K562 (cell line): ENCODE measurements around the gene MAST4. TPM values are rescaled to one million over a fixed set of nuclear protein-coding genes. Genes with fewer than 3 reads are reported as not detected.

Experiments
- ATAC-seq: fragments of 200-7000 bp; cut with Tn5 transposase; 3 replicates; pipeline ENCODE4 v1.9.1; 2020; ENCODE audit warnings: moderate library complexity
- BruUV-seq: library from RNA; stranded (reverse); fragments of 400-500 nt; replicated peaks from 2 replicates; lab custom pipeline; 2021; lab: Mats Ljungman, UMichigan
- CTCF ChIA-PET: fragments of 300-600 bp; formaldehyde crosslinking; extraction: SDS; loops from one replicate; lab custom pipeline; 2021; ENCODE audit warnings: low intra/inter-chr PET ratio; lab: Yijun Ruan, JAX
- POLR2A ChIA-PET: fragments of 300-600, 350-650 bp; sonication (Branson Sonifier 250); formaldehyde crosslinking; extraction: SDS; loops from one replicate; lab custom pipeline; 2021; ENCODE audit warnings: antibody characterized with exemption, inconsistent platforms; lab: Yijun Ruan, JAX
- DNase-seq, 4 experiments: peaks; one replicate each; pipeline versions ENCODE4 v3.0.0 to v3.0.0-alpha.2; 2011 to 2018; ENCODE audit warnings: low spot score in 3 of 4, mixed read lengths in 3 of 4; ENCODE audit errors: extremely low read depth in 1 of 4
- FAIRE-seq: peaks from 2 replicates; lab custom pipeline; 2011; peaks lifted over from hg19 to GRCh38; lab: Jason Lieb, UNC
- H2AFZ ChIP-seq: 2 replicates; pipeline ENCODE4 v1.6.0; 2011; ENCODE audit warnings: low read depth, low read length, control low read depth, inconsistent platforms
- H3K27ac ChIP-seq: fragments of 200-600 bp; 3 replicates; pipeline ENCODE4 v1.8.0; 2011; ENCODE audit warnings: low read depth, mild to moderate bottlenecking, control low read depth, inconsistent platforms, low read length, moderate library complexity, mixed read lengths; ENCODE audit errors: extremely low read depth
- H3K27me3 ChIP-seq, 2 experiments: fragments of 300-600 bp in 1 of 2; 2 replicates in 1 of 2; 3 replicates in 1 of 2; pipeline versions ENCODE4 v1.6.0 to v1.8.0; 2011; ENCODE audit warnings: inconsistent platforms in 2 of 2, low read length in 2 of 2, mild to moderate bottlenecking in 1 of 2, mixed read lengths in 1 of 2, moderate library complexity in 1 of 2; ENCODE audit not compliant: control insufficient read depth in 2 of 2, insufficient read depth in 2 of 2
- H3K36me3 ChIP-seq: fragments of 300-600 bp; 3 replicates; pipeline ENCODE4 v1.8.0; 2011; ENCODE audit warnings: mild to moderate bottlenecking, low read length, inconsistent platforms; ENCODE audit not compliant: control insufficient read depth, insufficient read depth
- H3K4me1 ChIP-seq, 2 experiments: fragments of 200-600 bp in 1 of 2; replicated peaks in 1 of 2; 2 replicates in 1 of 2; 3 replicates in 1 of 2; pipeline versions ENCODE4 v1.5.1 to v1.8.0; 2011; ENCODE audit warnings: inconsistent platforms in 2 of 2, low read length in 2 of 2, mild to moderate bottlenecking in 1 of 2, mixed read lengths in 1 of 2, moderate library complexity in 1 of 2; ENCODE audit not compliant: control insufficient read depth in 2 of 2, insufficient read depth in 2 of 2
- H3K4me2 ChIP-seq: 2 replicates; pipeline ENCODE4 v1.6.1; 2011; ENCODE audit warnings: low read length, control low read depth, inconsistent platforms, mixed read lengths; ENCODE audit not compliant: insufficient read depth
- H3K4me3 ChIP-seq: fragments of 200-600 bp; sonication (generic), shearing (Covaris generic); 2 replicates; pipeline ENCODE4 v1.5.1; 2016; ENCODE audit warnings: control low read depth, inconsistent platforms
- H3K79me2 ChIP-seq: fragments of 200-600 bp; 3 replicates; pipeline ENCODE4 v1.8.0; 2011; ENCODE audit warnings: low read length, inconsistent platforms; ENCODE audit not compliant: control insufficient read depth, insufficient read depth
- H3K9ac ChIP-seq, 2 experiments: 2 replicates each; pipeline versions ENCODE4 v1.6.0 to v1.6.1; 2011; ENCODE audit warnings: low read depth in 2 of 2, low read length in 2 of 2, control low read depth in 1 of 2, inconsistent platforms in 1 of 2, mild to moderate bottlenecking in 1 of 2, mixed read lengths in 1 of 2; ENCODE audit not compliant: insufficient read depth in 1 of 2
- H3K9me1 ChIP-seq: one replicate; pipeline ENCODE4 v1.6.0; 2011; ENCODE audit warnings: inconsistent platforms, mild to moderate bottlenecking, low read length, moderate library complexity; ENCODE audit not compliant: control insufficient read depth, insufficient read depth
- H3K9me3 ChIP-seq: replicated peaks from 2 replicates; pipeline ENCODE4 v1.5.1; 2011; ENCODE audit warnings: low read depth, low read length, inconsistent platforms; ENCODE audit not compliant: control insufficient read depth, insufficient read depth
- H4K20me1 ChIP-seq: replicated peaks from 2 replicates; pipeline ENCODE4 v1.6.1; 2011; ENCODE audit warnings: low read length, inconsistent platforms, mixed read lengths; ENCODE audit not compliant: control insufficient read depth, insufficient read depth
- CBX5 ChIP-seq: IDR thresholded peaks from 2 replicates; pipeline ENCODE4 v1.6.1; 2014; ENCODE audit warnings: low read depth, borderline replicate concordance
- CHD2 ChIP-seq: IDR thresholded peaks from 2 replicates; pipeline ENCODE4 v1.6.1; 2011; ENCODE audit warnings: low read depth, low read length
- CREBBP ChIP-seq: IDR thresholded peaks from one replicate; pipeline ENCODE4 v1.6.1; 2012; ENCODE audit warnings: low read depth, mild to moderate bottlenecking, control low read depth, inconsistent platforms, low read length
- E2F3 ChIP-seq: fragments of 250-450 bp; sonication (Bioruptor Pico); IDR thresholded peaks from 2 replicates; pipeline ENCODE4 v1.4.0; 2020; ENCODE audit warnings: mild to moderate bottlenecking
- ELF4 ChIP-seq: fragments of 450-650 bp; formaldehyde crosslinking; IDR thresholded peaks from 2 replicates; pipeline ENCODE4 v1.4.0; 2022; ENCODE audit warnings: missing genetic modification characterization
- FOXA1 ChIP-seq: fragments of 450-650 bp; IDR thresholded peaks from 2 replicates; pipeline ENCODE4 v1.6.1; 2016; ENCODE audit warnings: mild to moderate bottlenecking, borderline replicate concordance
- HMG20B ChIP-seq: fragments of 250-450 bp; sonication (Bioruptor Pico); IDR thresholded peaks from 2 replicates; pipeline ENCODE4 v1.5.0; 2021; ENCODE audit warnings: mild to moderate bottlenecking
- RCOR1 ChIP-seq, 2 experiments: IDR thresholded peaks; 2 replicates each; pipeline ENCODE4 v1.6.1; 2012; ENCODE audit warnings: low read depth in 2 of 2, low read length in 2 of 2, borderline replicate concordance in 1 of 2, improper control_type of control experiment in 1 of 2
- SOX6 ChIP-seq: fragments of 450-650 bp; IDR thresholded peaks from 2 replicates; pipeline ENCODE4 v1.6.1; 2014; ENCODE audit warnings: mild to moderate bottlenecking
- ZNF431 ChIP-seq: sonication (generic); formaldehyde crosslinking; IDR thresholded peaks from 2 replicates; pipeline ENCODE4 v1.8.0; 2022; ENCODE audit warnings: mild to moderate bottlenecking, missing genetic modification reagents
- WGBS: fragments of 100-300 bp; shearing (Covaris generic); methylation state at CpG from one replicate; pipeline ENCODE4 v1.1.6; 2016; ENCODE audit warnings: low coverage, mixed read lengths; ENCODE audit not compliant: insufficient coverage; ENCODE audit errors: missing lambda C conversion rate; 5-methylcytosine and 5-hydroxymethylcytosine counted together
- in situ Hi-C: fragments of 300-500 bp; cut with MboI; formaldehyde crosslinking; loops from 4 replicates; pipeline ENCODE4 v1.15.0; 2018; ENCODE audit warnings: inconsistent platforms, mixed read lengths
- intact Hi-C: fragments of 100-400 bp; cut with micrococcal nuclease; formaldehyde crosslinking; loops from 2 replicates; pipeline ENCODE4 v1.14.2; 2022
- polyA plus RNA-seq, 8 experiments: library from polyadenylated mRNA; depleted of rRNA in 4 of 8; stranded (reverse) in 5 of 8; unstranded in 3 of 8; fragments of >200 nt; fragmentation: Nextera tagmentation in 2 of 8; fragmentation: Illumina TruSeq in 1 of 8; extraction: Ambion mirVana in 2 of 8; extraction: Trizol in 1 of 8; gene quantifications; 2 replicates each; pipeline versions ENCODE4 v1.2.1 to v1.2.3, GENCODE V29; 2011 to 2014; ENCODE audit warnings: inconsistent platforms in 1 of 8, missing spikeins in 1 of 8
- total RNA-seq, 7 experiments: library from RNA; depleted of rRNA in 6 of 7; stranded (reverse); fragments of >200 nt in 6 of 7; fragmentation: Illumina TruSeq in 2 of 7; extraction: Trizol in 2 of 7; gene quantifications; 2 replicates each; pipeline versions ENCODE4 v1.2.1 to v1.2.3, GENCODE V29; 2011 to 2021; ENCODE audit warnings: low replicate concordance in 1 of 7
- TF ChIP-seq, protein P1 (sequence below): fragments of 200-800 bp; sonication (Bioruptor generic); IDR thresholded peaks from 2 replicates; pipeline ENCODE4 v1.6.1; 2017; ENCODE audit warnings: missing genetic modification characterization, missing compliant biosample characterization
- TF ChIP-seq, protein P2 (sequence below): fragments of 450-650 bp; IDR thresholded peaks from 2 replicates; pipeline ENCODE4 v1.6.1; 2017; ENCODE audit warnings: antibody characterized with exemption
- TF ChIP-seq, protein P3 (sequence below): IDR thresholded peaks from 2 replicates; pipeline ENCODE4 v1.6.1; 2012; ENCODE audit warnings: low read depth, low read length, improper control_type of control experiment, borderline replicate concordance

MAST4 gene
- total and polyA plus RNA-seq, 9 of the 15 experiments (the other 6 are each of a cell fraction or from before 2014, with no cell fraction given): 0.88 to 10.1 (median 5.2) TPM

DNA sequence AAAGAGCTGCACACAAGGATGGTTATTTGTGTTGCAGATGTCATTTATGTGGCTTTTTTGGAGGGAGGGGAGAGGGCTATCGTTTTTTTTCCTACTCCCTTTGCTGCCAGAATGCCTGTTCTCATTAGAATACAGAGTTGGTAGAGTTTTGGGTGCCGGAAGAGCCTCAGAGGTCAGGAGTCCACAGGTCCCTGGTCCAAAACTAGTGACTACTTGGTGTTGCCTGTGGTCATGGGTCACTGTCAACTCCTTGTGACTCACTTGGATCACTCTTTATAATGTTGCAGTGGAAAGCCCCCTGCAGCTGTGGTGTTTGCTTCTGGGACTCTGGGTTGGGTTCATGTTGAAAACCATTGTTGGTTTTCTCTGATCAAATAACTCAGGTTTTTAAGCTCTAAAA is 131.4 kb downstream of the MAST4 start:
- Histone ChIP-seq H4K20me1 (no peaks in the 10 kb centered on the region), H2AFZ (no peak overlapping the region), H3K4me1 (no peaks in the 10 kb centered on the region), H3K27me3 (no peaks in the 10 kb centered on the region; a peak in 1 of 5 replicates), H3K9me3 (no peaks in the 10 kb centered on the region), H3K36me3 (no peaks in the 10 kb centered on the region; the same call in 2 of the 3 replicates), H3K79me2 (no peaks in the 10 kb centered on the region), H3K9ac (no peak overlapping the region), H3K4me2 (no peak overlapping the region), H3K27ac (no peak overlapping the region), H3K9me1 (no peaks in the 10 kb centered on the region), H3K4me3 (no peak overlapping the region)
- DNase-seq: no peak
- CTCF ChIA-PET: no interaction called here
- 7% methylated on average over 2 of the region's 2 CpGs for WGBS
- BruUV-seq: no TSS peak
- FAIRE-seq: no peak
- TF ChIP-seq E2F3: no peak
- TF ChIP-seq, protein P1, sequence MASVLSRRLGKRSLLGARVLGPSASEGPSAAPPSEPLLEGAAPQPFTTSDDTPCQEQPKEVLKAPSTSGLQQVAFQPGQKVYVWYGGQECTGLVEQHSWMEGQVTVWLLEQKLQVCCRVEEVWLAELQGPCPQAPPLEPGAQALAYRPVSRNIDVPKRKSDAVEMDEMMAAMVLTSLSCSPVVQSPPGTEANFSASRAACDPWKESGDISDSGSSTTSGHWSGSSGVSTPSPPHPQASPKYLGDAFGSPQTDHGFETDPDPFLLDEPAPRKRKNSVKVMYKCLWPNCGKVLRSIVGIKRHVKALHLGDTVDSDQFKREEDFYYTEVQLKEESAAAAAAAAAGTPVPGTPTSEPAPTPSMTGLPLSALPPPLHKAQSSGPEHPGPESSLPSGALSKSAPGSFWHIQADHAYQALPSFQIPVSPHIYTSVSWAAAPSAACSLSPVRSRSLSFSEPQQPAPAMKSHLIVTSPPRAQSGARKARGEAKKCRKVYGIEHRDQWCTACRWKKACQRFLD (CRISPR knock-in tag): no peak
- TF ChIP-seq, protein P2, sequence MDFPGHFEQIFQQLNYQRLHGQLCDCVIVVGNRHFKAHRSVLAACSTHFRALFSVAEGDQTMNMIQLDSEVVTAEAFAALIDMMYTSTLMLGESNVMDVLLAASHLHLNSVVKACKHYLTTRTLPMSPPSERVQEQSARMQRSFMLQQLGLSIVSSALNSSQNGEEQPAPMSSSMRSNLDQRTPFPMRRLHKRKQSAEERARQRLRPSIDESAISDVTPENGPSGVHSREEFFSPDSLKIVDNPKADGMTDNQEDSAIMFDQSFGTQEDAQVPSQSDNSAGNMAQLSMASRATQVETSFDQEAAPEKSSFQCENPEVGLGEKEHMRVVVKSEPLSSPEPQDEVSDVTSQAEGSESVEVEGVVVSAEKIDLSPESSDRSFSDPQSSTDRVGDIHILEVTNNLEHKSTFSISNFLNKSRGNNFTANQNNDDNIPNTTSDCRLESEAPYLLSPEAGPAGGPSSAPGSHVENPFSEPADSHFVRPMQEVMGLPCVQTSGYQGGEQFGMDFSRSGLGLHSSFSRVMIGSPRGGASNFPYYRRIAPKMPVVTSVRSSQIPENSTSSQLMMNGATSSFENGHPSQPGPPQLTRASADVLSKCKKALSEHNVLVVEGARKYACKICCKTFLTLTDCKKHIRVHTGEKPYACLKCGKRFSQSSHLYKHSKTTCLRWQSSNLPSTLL: no peak
- TF ChIP-seq RCOR1 (IDR thresholded peaks at IDR 0.05; ENCODE audit: borderline replicate concordance in 1 of 2, low read depth in 2 of 2, low read length in 2 of 2): no peak
- no peak for TF ChIP-seq ZNF431
- no peak for TF ChIP-seq FOXA1
- TF ChIP-seq ELF4 (CRISPR knock-in tag): no peak
- no peak for TF ChIP-seq HMG20B (CRISPR knock-in tag)
- no peak for TF ChIP-seq SOX6
- TF ChIP-seq CHD2: no peak
- no peak for TF ChIP-seq CBX5
- TF ChIP-seq, protein P3, sequence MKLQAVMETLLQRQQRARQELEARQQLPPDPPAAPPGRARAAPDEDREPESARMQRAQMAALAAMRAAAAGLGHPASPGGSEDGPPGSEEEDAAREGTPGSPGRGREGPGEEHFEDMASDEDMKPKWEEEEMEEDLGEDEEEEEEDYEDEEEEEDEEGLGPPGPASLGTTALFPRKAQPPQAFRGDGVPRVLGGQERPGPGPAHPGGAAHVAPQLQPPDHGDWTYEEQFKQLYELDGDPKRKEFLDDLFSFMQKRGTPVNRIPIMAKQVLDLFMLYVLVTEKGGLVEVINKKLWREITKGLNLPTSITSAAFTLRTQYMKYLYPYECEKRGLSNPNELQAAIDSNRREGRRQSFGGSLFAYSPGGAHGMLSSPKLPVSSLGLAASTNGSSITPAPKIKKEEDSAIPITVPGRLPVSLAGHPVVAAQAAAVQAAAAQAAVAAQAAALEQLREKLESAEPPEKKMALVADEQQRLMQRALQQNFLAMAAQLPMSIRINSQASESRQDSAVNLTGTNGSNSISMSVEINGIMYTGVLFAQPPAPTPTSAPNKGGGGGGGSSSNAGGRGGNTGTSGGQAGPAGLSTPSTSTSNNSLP: no peak
- TF ChIP-seq CREBBP: no peak
- POLR2A ChIA-PET: no interaction called here
- ATAC-seq: no peak
- intact Hi-C loops (no loop called here), in situ Hi-C loops (no loop called here)
